Central memory CD8-positive, alpha-beta T cell (primary cell): ENCODE results near the gene ZMYND10.
A peak's percentile ranks its signal among the peaks of the same experiment; 100 is the strongest.

ENCODE experiments used
- ATAC-seq: fragments of 150-1000 bp; cut with Tn5 transposase; replicated peaks from 2 replicates; pipeline ENCODE4 v1.10.0; 2022; ENCODE audit warnings: mild to moderate bottlenecking, moderate FRiP score, moderate number of reproducible peaks; ENCODE audit not compliant: poor library complexity, severe bottlenecking; ENCODE audit errors: extremely low read depth
- DNase-seq, 2 donors: peaks; one replicate each; pipeline ENCODE4 v3.0.0; 2021; ENCODE audit warnings: low spot score in 2 of 2
- H3K27ac Mint-ChIP-seq: one replicate; pipeline ENCODE4 v1.8.0; 2022; ENCODE audit warnings: low read depth, mild to moderate bottlenecking, moderate library complexity, mixed read lengths
- H3K27me3 Mint-ChIP-seq: one replicate; pipeline ENCODE4 v1.8.0; 2022; ENCODE audit warnings: mixed read lengths
- H3K36me3 Mint-ChIP-seq: one replicate; pipeline ENCODE4 v1.8.0; 2022; ENCODE audit warnings: mild to moderate bottlenecking, moderate library complexity, mixed read lengths; ENCODE audit not compliant: insufficient read depth
- H3K4me1 Mint-ChIP-seq: one replicate; pipeline ENCODE4 v1.8.0; 2022; ENCODE audit warnings: mixed read lengths
- H3K4me3 Mint-ChIP-seq: one replicate; pipeline ENCODE4 v1.8.0; 2022; ENCODE audit warnings: mild to moderate bottlenecking, moderate library complexity, mixed read lengths
- H3K9me3 Mint-ChIP-seq: one replicate; pipeline ENCODE4 v1.8.0; 2022; ENCODE audit warnings: mixed read lengths

Gene ZMYND10

GRCh38 chr3:50299929-50300680 lies 45.4 kb downstream of the ZMYND10 start:
- ATAC-seq (no peak), DNase-seq (no peak)
- H3K4me3 Mint-ChIP-seq: peak overlapping the region; percentile 92

GRCh38 chr3:50299638-50299928 lies 45.9 kb downstream of the ZMYND10 start:
- Mint-ChIP-seq H3K36me3 (peaks cover 4% of the 10 kb centered on the region), H3K27ac (peak overlapping the region; percentile 96), H3K9me3 (no peaks in the 10 kb centered on the region), H3K4me1 (peaks cover 26% of the 10 kb centered on the region), H3K4me3 (peak overlapping the region; percentile 92), H3K27me3 (no peaks in the 10 kb centered on the region)
- DNase-seq: no peak
- ATAC-seq: no peak

More at GRCh38 chr3:50299929-50300680, 45.4 kb downstream of the ZMYND10 start:
- H3K36me3 Mint-ChIP-seq: peaks cover 4% of the 10 kb centered on the region
- no peaks in the 10 kb centered on the region for H3K9me3 Mint-ChIP-seq
- H3K27me3 Mint-ChIP-seq: no peaks in the 10 kb centered on the region
- H3K4me1 Mint-ChIP-seq: peaks cover 26% of the 10 kb centered on the region
- peak overlapping the region; percentile 96 for H3K27ac Mint-ChIP-seq

GRCh38 chr3:50298836-50299637 lies 46.5 kb downstream of the ZMYND10 start, which contains the start of the genes HYAL3 and NAA80:
Gene HYAL3, minus strand, starts transcription at chr3:50299405. Its CDS starts 3,803 bp downstream, at chr3:50295602.
Gene NAA80, minus strand, starts transcription at chr3:50299405. Its CDS starts 1,942 bp downstream, at chr3:50297463.
- peak; percentile 86 for ATAC-seq
- peaks cover 2% of the 10 kb centered on the region for H3K36me3 Mint-ChIP-seq
- peak within 1 kb of the TSS; percentile 96 for H3K27ac Mint-ChIP-seq
- no peaks in the 10 kb centered on the region for H3K9me3 Mint-ChIP-seq
- peaks cover 26% of the 10 kb centered on the region for H3K4me1 Mint-ChIP-seq
- peak; percentile 99 to 100 for DNase-seq
- H3K27me3 Mint-ChIP-seq: no peaks in the 10 kb centered on the region
- peak within 1 kb of the TSS; percentile 92 for H3K4me3 Mint-ChIP-seq

GRCh38 chr3:50297896-50298725 lies 47.4 kb downstream of the ZMYND10 start:
- no peak for ATAC-seq
- peak overlapping the region; percentile 96 for H3K27ac Mint-ChIP-seq
- DNase-seq: no peak
- no peaks in the 10 kb centered on the region for H3K27me3 Mint-ChIP-seq
- H3K4me3 Mint-ChIP-seq: peak overlapping the region; percentile 92
- H3K36me3 Mint-ChIP-seq: peaks cover 2% of the 10 kb centered on the region
- H3K4me1 Mint-ChIP-seq: peaks cover 28% of the 10 kb centered on the region
- no peaks in the 10 kb centered on the region for H3K9me3 Mint-ChIP-seq

- H3K27me3 Mint-ChIP-seq: no peaks in the 10 kb centered on the region
Observed at GRCh38 chr3:50297384-50297775, 48.2 kb downstream of the ZMYND10 start.

GRCh38 chr3:50296721-50297383 lies 48.7 kb downstream of the ZMYND10 start:
- ATAC-seq (no peak), DNase-seq (no peak)
- H3K4me3 Mint-ChIP-seq: no peak overlapping the region
- H3K27me3 Mint-ChIP-seq: no peaks in the 10 kb centered on the region
- no peaks in the 10 kb centered on the region for H3K9me3 Mint-ChIP-seq
- H3K36me3 Mint-ChIP-seq: peaks cover 6% of the 10 kb centered on the region
- H3K4me1 Mint-ChIP-seq: peaks cover 33% of the 10 kb centered on the region
- H3K27ac Mint-ChIP-seq: no peak overlapping the region

More at GRCh38 chr3:50297384-50297775, 48.2 kb downstream of the ZMYND10 start:
- Mint-ChIP-seq H3K36me3 (peaks cover 5% of the 10 kb centered on the region), H3K9me3 (no peaks in the 10 kb centered on the region), H3K27ac (no peak overlapping the region), H3K4me3 (no peak overlapping the region), H3K4me1 (peaks cover 31% of the 10 kb centered on the region)
- ATAC-seq (no peak), DNase-seq (no peak)

- H3K36me3 Mint-ChIP-seq: peaks cover 6% of the 10 kb centered on the region
- no peak overlapping the region for H3K4me3 Mint-ChIP-seq
- no peaks in the 10 kb centered on the region for H3K27me3 Mint-ChIP-seq
- no peak overlapping the region for H3K27ac Mint-ChIP-seq
- ATAC-seq (no peak), DNase-seq (no peak)
- H3K4me1 Mint-ChIP-seq: peaks cover 40% of the 10 kb centered on the region
- H3K9me3 Mint-ChIP-seq: no peaks in the 10 kb centered on the region
Observed at GRCh38 chr3:50295553-50296431, 49.7 kb downstream of the ZMYND10 start.

GRCh38 chr3:50294492-50295403 lies 50.8 kb downstream of the ZMYND10 start:
- no peak for ATAC-seq
- H3K36me3 Mint-ChIP-seq: peaks cover 6% of the 10 kb centered on the region
- no peaks in the 10 kb centered on the region for H3K9me3 Mint-ChIP-seq
- H3K27me3 Mint-ChIP-seq: no peaks in the 10 kb centered on the region
- no peak for DNase-seq
- H3K27ac Mint-ChIP-seq: no peak overlapping the region
- no peak overlapping the region for H3K4me3 Mint-ChIP-seq
- peaks cover 32% of the 10 kb centered on the region for H3K4me1 Mint-ChIP-seq

GRCh38 chr3:50294089-50294488 lies 51.4 kb downstream of the ZMYND10 start:
- H3K4me3 Mint-ChIP-seq: no peak overlapping the region
- ATAC-seq (no peak), DNase-seq (no peak)
- H3K27me3 Mint-ChIP-seq: no peaks in the 10 kb centered on the region
- H3K4me1 Mint-ChIP-seq: peaks cover 27% of the 10 kb centered on the region
- no peaks in the 10 kb centered on the region for H3K9me3 Mint-ChIP-seq
- H3K36me3 Mint-ChIP-seq: peaks cover 4% of the 10 kb centered on the region
- H3K27ac Mint-ChIP-seq: no peak overlapping the region

- Mint-ChIP-seq H3K27ac (peak overlapping the region; percentile 95), H3K9me3 (no peaks in the 10 kb centered on the region), H3K27me3 (no peaks in the 10 kb centered on the region), H3K4me1 (peaks cover 21% of the 10 kb centered on the region), H3K4me3 (peak overlapping the region; percentile 86), H3K36me3 (peaks cover 5% of the 10 kb centered on the region)
- DNase-seq (no peak), ATAC-seq (no peak)
Observed at GRCh38 chr3:50293079-50293801, 52.3 kb downstream of the ZMYND10 start.
